T-helper 9 cell (primary cell): ENCODE measurements around the gene IFNK.

ENCODE experiments used
- DNase-seq: peaks from one replicate; pipeline ENCODE4 v3.0.0-alpha.2; 2020

The IFNK gene

GRCh38 chr9:27573634-27574590 lies 49.8 kb downstream of the IFNK start:
- peak; percentile 90 for DNase-seq
